IPS-11a (cell line): ENCODE results near the gene COL15A1.

Experiments used
- H3K4me3 ChIP-seq: one replicate; pipeline ENCODE4 v1.5.1; 2013; ENCODE audit warnings: low read depth, low read length, control low read depth

Gene COL15A1

DNA sequence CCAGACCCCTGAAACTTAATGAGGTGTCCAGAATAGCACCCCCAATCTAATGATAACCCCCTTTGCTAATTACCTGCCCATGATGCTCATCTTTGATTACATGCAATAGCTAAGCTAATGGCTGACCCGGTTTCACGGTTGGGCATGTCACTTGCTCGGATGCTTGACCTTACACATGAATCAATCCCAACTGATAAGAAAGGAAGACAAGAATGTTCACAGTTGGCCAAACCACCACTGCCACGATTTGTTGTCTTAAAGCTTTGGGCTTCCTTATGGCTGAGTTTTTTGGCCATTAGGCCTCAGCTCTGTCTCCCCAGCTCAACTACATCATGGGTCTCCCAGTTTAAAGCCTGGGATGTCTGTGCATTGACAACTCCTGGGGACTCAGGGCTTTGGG, 108.1 kb downstream of the COL15A1 start:
- no peak overlapping the region for H3K4me3 ChIP-seq

DNA sequence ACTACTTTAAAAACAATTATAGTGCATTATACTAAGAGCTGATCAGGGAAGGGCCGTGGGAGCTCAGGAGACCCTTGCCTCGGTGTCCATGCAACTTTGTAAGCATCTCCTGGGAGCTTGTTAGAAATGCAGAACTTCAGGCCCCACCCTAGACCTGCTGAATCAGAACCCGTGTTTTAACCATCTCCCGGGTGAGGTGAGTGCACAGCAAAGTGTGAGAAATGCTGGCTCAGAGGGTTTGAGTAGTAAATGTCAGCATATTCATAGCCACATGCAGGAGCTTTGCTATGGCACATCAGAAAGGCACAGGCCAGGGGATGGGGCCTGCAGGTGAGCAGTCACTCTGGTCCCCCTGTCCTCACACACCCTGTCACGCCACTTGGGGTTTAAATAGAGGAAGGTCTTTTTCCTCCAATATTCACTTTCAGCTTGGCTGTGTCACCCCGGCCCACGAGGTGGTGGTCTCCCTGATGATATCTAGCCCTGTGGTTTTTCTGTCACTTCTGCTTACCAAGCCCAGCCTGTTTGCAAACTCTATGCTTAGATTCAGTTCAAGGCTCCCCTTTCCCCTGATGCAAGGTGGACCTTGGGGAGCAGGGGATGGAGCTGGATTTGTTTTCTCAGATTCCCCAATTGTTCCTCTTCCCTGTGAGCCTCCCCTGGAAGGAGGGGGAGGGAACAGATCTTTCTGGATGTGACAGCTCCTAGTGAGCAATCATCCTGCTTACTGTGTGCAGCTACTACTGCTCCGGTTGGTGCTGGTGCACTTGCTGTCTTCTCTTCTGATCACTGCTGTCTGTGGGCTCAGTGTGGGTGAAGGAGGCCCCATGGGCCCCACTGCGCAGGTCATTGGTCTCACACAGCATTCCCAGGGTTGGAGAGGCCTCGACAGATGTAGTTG, 109.4 kb downstream of the COL15A1 start:
- no peak overlapping the region for H3K4me3 ChIP-seq

DNA sequence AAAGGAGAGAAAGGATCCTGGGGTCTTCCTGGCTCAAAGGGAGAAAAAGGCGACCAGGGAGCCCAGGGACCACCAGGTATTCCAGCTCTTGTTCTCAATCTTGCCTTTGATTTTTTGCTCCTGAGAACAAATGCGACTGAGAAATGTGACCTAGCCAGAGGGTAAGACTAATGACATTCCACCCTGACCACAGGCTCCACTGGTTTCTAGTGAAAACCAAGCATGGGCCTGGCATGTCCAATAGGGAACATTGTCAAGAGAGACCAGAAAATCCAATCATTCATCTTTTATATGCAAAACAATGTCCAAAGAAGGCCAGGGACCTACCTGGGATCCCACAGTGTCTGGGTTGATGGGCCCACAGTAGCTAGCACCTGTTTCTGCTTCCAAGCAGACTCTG, 110.9 kb downstream of the COL15A1 start:
- H3K4me3 ChIP-seq = no peak overlapping the region

DNA sequence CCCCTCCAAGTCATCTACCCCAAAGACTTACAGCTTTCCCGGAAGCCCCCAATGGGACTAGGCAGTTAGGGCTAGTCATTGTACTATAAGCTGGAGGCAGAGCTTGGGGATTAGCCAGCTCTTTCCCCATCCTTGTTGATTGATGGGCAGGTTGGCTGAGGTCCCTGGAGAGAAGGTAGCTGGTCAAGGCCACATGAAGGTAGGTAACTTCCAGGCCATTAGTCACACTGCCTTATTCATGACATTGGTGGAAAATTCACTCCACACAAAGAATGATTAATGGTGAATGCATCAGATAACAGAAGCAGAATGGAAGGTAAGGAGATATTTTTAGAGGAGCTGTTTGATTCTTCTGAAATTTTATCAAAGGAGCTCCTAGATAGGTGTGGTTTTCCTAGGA, 111.7 kb downstream of the COL15A1 start:
- no peak overlapping the region for H3K4me3 ChIP-seq

DNA sequence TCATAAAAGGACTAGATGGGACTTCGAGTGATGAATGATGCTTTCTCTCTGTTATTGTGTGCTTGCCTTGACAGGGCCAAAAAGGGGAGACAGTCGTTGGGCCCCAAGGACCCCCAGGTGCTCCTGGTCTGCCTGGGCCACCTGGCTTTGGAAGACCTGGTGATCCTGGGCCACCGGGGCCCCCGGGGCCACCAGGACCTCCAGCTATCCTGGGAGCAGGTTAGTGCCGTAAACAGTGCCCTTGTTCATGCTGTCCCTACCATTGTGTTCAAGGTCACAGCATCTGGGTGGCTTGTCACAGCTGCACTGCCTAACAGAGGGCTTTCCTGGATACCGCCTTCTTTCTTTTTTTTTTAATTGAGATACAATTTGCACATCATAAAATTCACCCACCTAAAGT, 112.5 kb downstream of the COL15A1 start:
- no peak overlapping the region for H3K4me3 ChIP-seq

DNA sequence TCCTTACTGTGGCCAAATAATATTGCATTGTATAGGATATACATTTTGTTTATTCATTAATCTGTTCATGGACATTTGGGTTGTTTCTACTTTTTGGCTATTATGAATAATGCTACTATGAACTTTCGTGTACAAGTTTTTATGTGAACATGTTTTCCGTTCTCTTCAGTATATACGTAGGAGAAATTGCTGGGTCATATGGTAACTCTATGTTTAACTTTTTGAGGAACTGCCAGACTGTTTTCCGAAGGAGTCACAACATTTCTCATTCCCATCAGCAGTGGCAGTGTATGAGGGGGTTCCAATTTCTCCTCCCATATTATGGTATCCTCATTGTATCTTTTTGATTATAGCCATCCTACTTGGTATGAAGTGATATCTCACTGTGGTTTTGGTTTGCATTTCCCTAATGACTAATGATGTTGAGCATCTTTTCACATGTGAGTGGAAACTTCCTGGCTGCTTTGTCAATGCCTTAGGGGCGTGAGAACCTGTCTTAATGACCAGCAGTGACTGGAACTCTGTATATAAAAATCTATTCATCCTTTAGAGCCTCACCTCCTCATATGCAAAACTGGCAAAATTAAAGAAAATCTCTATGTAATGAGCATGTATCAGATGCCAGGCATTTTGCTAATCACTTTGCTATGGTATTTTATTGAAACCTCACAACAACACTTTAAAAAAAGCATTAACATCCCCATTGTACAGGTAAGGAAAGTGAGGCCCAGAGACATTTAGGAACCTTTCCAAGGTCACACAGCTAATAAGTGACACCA, 113.4 kb downstream of the COL15A1 start:
- H3K4me3 ChIP-seq = no peak overlapping the region

DNA sequence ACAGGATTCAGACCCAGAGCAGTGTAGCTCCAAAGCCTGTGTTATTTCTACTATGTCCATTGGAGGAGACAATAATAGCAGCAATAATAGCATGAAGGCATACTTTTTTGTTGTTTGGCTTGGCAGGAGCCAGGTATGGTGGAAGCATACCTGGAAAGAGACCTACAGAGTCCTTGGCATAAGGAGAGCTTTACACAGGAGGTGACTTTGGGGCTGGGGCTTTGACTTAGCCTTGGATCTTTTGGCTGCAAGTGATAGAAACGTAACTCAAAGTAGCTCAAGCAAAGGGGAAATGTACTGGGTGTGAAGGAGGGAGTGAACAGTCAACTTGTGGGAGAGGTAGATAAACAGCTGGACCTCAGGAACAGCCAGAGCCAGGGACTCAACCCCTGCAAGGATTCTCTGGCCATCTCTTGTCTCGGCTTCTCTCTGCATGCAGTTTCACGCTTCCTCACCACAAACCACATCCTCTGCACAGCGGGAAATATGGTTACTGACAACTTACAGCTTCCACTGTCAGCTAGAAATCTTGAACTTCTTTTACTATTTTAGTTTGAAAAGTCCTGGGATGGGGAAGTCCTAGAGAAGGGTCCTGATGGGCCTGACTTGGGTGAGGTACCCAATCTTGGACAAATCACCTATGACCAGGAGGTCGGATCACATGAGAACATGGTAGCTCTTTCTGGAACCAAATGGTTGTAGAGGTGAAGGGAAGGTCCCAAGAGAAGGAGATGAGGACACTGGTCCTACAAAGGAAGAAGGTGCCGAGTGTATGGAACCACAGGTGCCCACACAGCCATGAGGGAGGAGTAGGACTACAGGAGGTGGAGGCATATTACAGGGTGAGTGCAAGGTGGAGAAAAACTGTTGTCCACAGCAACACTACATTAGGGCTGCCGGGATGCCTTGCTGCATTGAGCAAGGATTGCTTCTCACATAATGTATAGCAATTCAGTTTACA, 114.2 kb downstream of the COL15A1 start:
- H3K4me3 ChIP-seq = no peak overlapping the region

DNA sequence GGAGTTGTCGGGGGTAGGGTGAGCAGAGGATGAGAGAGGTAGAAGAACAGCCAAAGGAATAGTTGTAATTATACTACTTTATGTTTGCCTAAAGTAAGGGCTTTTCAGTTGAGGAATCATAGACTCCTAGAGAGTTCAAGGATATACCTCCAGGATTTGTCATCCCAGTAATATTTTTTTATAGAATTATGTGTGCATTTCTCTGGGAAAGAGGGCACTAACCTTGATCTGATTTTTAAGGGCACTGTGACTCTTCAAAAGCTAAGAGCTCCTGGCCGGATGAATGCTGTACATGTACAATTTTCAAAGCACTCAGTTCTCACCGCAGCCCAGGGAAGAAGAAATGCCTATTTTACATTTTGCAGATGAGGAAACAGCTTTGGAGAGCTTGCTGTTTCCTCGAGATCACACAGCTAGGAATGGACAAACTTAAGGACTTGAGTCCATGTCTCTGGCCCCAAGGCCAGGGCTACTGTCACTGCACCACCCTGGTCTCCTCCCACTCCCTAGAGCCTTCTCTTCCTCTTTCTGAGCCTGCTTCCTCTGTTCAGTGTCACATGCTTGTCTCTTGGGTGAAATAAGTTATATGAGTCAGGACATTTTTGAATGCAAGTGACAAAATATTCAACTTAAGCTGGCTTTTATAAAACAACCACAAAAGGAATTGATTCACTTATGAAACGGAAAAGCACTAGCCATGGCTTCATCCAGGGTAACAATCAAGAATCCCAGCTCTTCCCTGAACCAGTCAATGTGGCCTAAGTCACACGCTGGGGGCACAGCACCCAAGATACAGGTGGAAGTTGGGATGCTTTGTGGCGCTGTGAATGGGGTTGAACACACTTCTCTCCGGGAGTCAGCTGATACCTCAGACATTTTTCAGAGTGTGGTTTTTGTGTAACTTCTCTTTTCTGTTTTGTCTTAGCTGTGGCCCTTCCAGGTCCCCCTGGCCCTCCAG, 115.5 kb downstream of the COL15A1 start:
- no peak overlapping the region for H3K4me3 ChIP-seq

DNA sequence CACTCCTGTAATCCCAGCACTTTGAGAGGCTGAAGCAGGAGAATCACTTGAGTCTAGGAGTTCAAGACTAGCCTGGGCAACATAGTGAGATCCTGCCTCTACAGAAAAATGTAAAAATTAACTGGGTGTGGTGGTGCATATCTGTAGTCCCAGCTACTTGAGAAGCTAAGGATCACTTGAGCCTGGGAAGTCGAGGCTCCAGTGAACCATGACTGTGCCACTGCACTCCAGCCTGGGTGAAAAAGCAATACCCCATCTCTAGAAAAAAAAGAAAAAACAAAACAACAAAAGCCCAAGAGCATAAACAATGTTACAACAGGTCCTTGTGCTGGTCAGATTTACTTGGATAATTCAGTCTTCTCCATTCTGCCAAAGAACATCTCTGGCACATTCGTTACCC, 116.9 kb downstream of the COL15A1 start:
- no peak overlapping the region for H3K4me3 ChIP-seq

DNA sequence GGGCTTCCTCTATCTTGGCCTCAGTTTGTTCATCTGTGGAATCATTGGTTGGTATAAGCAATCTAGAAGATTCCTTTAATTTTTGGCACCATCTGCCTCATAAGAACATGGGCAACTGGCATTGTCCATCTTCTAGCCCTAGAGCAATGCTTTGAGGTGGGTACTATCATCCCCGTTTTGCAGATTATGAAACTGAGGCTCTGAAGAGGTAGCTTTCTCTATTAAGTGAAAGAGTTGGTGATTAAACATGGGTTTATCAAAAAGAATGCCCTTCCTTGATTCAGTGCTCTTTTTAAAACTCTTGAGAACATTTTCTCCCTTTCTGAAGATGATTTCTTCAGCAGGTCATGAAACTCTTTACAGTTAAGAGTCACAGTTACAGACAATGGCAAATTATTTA, 118.8 kb downstream of the COL15A1 start:
- H3K4me3 ChIP-seq = no peak overlapping the region

DNA sequence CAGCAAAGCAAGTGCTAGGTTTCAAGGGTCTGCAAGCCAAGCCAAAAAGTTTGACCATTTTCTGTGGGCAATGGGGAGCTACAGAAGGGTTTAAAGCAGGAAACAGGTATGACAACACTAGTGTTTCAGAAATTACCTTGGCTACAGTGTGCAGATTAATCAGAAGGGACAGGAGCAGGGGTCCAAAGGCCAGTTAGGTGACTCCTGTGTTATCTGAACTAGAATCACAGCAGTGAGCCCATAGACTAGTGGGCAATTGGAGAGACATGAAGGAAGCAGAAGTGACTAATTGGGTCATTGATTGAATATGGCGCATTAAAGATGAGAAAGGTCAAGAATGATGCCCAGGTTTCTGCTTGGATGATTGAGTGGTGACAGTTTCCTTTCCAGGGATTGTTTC, 119.8 kb downstream of the COL15A1 start:
- no peak overlapping the region for H3K4me3 ChIP-seq

DNA sequence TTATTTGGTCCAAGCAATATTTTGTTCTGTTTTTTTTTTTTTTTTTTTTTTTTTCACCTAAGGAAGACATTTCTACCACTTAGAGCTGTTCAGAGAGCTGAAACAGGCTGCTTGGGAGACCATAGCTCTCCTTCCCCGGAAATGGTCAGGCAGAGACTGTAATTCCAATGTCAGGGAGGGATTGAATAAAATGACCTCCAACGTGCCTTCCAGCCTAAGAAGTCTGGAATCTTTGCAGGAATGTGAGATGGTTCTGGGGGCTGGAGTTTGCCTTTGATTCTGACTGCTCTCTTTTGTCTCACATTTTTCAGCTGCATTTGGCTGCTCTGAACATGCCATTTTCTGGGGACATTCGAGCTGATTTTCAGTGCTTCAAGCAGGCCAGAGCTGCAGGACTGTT, 122.9 kb downstream of the COL15A1 start:
- H3K4me3 ChIP-seq = no peak overlapping the region

DNA sequence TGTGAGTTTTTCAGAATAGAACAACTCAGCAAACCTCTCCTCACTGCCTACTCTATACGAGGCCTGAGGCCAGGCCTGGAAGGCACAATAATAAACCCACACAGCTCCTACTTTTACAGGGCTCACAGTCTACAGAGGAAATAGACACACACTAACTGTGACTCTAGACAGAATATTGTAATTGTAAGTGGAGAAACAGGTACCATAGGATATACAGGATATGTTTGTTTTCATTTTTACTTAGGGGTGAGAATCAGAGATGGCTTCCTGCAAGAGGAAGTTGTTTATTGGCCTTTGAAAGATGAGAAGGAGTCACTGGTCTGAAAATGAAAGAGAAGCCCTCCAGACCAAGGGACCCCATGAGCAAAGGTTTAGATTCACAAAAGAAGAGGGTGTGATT, 125.4 kb downstream of the COL15A1 start:
- no peak overlapping the region for H3K4me3 ChIP-seq

DNA sequence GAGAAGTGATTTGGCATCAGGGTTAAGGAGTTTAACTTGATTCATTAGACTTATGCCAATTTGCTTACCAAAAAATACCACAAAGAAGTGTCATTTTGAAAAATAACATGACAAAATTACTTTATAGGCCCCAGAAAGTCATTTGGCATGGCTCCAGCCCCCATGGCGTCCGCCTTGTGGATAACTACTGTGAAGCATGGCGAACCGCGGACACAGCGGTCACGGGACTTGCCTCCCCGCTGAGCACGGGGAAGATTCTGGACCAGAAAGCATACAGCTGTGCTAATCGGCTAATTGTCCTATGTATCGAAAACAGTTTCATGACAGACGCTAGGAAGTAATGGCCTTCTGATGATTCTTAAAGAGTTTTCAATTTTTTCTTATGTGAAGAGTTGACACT, 125.8 kb downstream of the COL15A1 start:
- H3K4me3 ChIP-seq = no peak overlapping the region

DNA sequence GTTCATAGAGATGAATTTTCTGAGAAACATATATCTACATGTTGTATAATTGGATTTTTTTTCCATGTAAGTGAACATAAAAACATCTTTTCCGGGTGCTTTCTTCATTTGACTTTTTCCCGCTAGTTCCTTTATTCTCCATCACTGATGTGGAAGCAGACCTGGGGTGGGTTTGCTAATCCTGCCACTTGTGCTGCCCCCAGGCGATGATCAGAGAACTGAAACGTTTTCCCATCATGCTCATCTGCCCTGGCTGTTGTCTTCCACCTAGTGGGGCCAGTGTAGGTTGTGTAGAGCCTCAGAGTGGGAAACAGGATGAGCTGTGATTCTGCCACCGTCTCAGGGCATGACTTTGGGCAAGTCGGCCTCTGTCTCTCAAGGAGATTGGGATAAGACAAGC, 127.0 kb downstream of the COL15A1 start:
- H3K4me3 ChIP-seq = no peak overlapping the region

DNA sequence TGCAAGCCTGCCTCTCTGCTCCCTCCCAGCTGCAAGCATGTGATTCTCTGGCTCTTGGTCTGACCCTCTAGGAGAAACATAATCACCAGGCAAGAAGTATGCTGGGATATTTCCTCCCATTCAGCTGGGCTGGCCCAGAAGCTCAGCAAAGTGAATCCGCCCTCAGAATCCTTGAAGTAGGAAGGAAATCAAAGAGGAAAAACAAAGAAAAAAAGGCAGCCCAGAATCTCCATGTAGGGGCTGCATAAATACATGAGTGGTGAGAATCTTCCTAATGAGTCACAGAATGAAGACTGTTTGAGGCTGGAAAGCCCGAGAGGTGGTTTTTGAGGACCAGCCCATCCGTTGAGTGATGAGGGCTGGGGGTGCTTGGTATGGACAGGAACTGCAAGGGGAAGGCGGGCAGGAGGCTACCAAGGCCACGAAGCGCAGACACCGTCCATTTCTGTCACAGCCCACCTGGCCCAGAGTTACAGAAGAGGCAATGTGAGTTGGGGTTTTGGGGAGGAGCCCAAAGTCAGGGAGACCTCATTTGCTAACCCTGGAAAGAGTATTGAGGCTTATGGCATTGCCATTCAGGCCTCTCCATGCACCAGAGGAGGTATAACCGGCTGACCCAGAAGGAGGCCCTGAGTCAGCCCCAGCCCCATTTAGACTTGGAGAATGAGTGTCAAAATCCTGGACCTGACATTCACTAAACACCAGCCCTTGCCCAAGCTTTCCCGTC, 127.8 kb downstream of the COL15A1 start:
- no peak overlapping the region for H3K4me3 ChIP-seq

DNA sequence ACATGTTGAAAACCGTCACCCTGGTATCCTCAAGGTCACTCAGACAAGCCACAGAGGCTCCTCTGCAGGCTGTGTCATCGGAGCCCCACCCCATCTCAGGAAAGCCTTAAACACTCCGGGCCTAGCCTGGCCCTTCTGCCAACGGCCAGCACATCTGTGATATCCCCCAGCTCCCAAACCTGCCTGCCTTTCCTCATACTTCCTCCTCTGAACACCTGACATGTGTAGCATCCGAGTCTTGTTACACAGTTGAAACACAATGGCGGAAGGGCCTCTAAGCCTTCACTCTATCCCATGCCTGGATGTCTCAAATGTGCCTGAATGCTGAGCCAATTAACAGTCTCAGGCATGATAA, 128.3 kb downstream of the COL15A1 start:
- no peak overlapping the region for H3K4me3 ChIP-seq

DNA sequence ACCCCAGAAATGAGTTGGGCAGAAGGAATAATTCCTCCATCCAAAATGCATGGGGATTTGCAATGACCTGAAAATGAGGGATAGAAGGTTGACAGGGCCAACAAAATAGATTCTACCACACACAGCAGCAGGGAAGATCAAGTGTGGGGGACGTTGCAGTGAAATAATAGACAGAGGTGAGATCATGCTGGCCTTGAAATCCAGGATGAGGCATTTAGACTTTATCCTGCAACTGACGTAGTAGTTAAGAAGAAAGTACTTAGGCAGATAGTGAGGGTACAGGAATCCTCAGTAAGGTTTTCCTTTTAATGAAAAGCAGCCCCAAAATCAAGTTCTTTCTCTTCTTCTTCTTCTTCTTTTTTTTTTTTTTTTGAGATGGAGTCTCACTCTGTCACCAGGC, 129.6 kb downstream of the COL15A1 start:
- no peak overlapping the region for H3K4me3 ChIP-seq
